IMR-90 (cell line): Measurements from ENCODE around the gene DIP2B. TPM values are rescaled to one million over a fixed set of nuclear protein-coding genes. Genes with fewer than 3 reads are reported as not detected.

Source experiments
- ATAC-seq: fragments of 200-7000 bp; cut with Tn5 transposase; 2 replicates; pipeline ENCODE4 v1.9.1; 2020; ENCODE audit warnings: low read depth, mild to moderate bottlenecking, moderate library complexity
- BruUV-seq: library from RNA; stranded (reverse); fragments of 400-500 nt; replicated peaks from 2 replicates; lab custom pipeline; 2021; lab: Mats Ljungman, UMichigan
- CTCF ChIA-PET: fragments of 300-600 bp; formaldehyde crosslinking; extraction: SDS; loops from one replicate; lab custom pipeline; 2021; ENCODE audit warnings: antibody characterized with exemption; lab: Yijun Ruan, JAX
- POLR2A ChIA-PET: fragments of 300-600 bp; sonication (Branson Sonifier 250); formaldehyde crosslinking; loops from one replicate; lab custom pipeline; 2022; ENCODE audit warnings: antibody characterized with exemption; ENCODE audit not compliant: unreplicated experiment; lab: Charles Lee
- DNase-seq: peaks from one replicate; pipeline ENCODE4 v3.0.0; 2013
- H2AFZ ChIP-seq: replicated peaks from 2 replicates; pipeline ENCODE3; 2013; ENCODE audit warnings: low read length, mild to moderate bottlenecking; ENCODE audit not compliant: poor library complexity
- H2AK5ac ChIP-seq: 2 replicates; pipeline ENCODE4 v1.6.1; 2013; ENCODE audit warnings: low read depth, low read length, inconsistent platforms
- H2AK9ac ChIP-seq: replicated peaks from 2 replicates; pipeline ENCODE3; 2013; ENCODE audit warnings: mild to moderate bottlenecking, low read depth, low read length, moderate library complexity; ENCODE audit not compliant: poor library complexity
- H2BK120ac ChIP-seq: 2 replicates; pipeline ENCODE4 v1.6.1; 2013; ENCODE audit warnings: low read depth, low read length, inconsistent platforms
- H2BK15ac ChIP-seq: 3 replicates; pipeline ENCODE4 v1.6.1; 2013; ENCODE audit warnings: low read depth, low read length, inconsistent platforms
- H2BK20ac ChIP-seq: 2 replicates; pipeline ENCODE4 v1.6.1; 2013; ENCODE audit warnings: low read depth, mild to moderate bottlenecking, inconsistent platforms, low read length, moderate library complexity
- H2BK5ac ChIP-seq: 2 replicates; pipeline ENCODE4 v1.6.1; 2013; ENCODE audit warnings: mild to moderate bottlenecking, low read depth, low read length, inconsistent platforms; ENCODE audit not compliant: poor library complexity, severe bottlenecking
- H3K14ac ChIP-seq: replicated peaks from 2 replicates; pipeline ENCODE4 v1.6.1; 2013; ENCODE audit warnings: low read depth, low read length, inconsistent platforms
- H3K18ac ChIP-seq: 2 replicates; pipeline ENCODE4 v1.6.1; 2013; ENCODE audit warnings: low read depth, low read length, control low read depth
- H3K23ac ChIP-seq: 2 replicates; pipeline ENCODE4 v1.6.1; 2013; ENCODE audit warnings: low read depth, low read length, inconsistent platforms
- H3K27ac ChIP-seq: 2 replicates; pipeline ENCODE4 v1.5.1; 2013; ENCODE audit warnings: mild to moderate bottlenecking, control low read depth, low read length; ENCODE audit not compliant: insufficient read depth
- H3K27me3 ChIP-seq: 2 replicates; pipeline ENCODE4 v1.6.1; 2013; ENCODE audit warnings: low read length; ENCODE audit not compliant: control insufficient read depth, insufficient read depth
- H3K36me3 ChIP-seq: 2 replicates; pipeline ENCODE4 v1.6.1; 2013; ENCODE audit warnings: low read length, mixed read lengths; ENCODE audit not compliant: control insufficient read depth, insufficient read depth
- H3K4ac ChIP-seq: 2 replicates; pipeline ENCODE4 v1.6.1; 2013; ENCODE audit warnings: low read depth, low read length, inconsistent platforms
- H3K4me1 ChIP-seq: 2 replicates; pipeline ENCODE4 v1.6.1; 2013; ENCODE audit warnings: low read length, mixed read lengths; ENCODE audit not compliant: control insufficient read depth, insufficient read depth
- H3K4me2 ChIP-seq: 2 replicates; pipeline ENCODE4 v1.6.1; 2013; ENCODE audit warnings: low read depth, mild to moderate bottlenecking, control low read depth, low read length, moderate library complexity
- H3K4me3 ChIP-seq: 2 replicates; pipeline ENCODE4 v1.5.1; 2013; ENCODE audit warnings: low read depth, mild to moderate bottlenecking, control low read depth, low read length, moderate library complexity; ENCODE audit not compliant: insufficient read depth
- H3K56ac ChIP-seq: 2 replicates; pipeline ENCODE4 v1.6.1; 2013; ENCODE audit warnings: low read length, inconsistent platforms; ENCODE audit not compliant: insufficient read depth; ENCODE audit errors: extremely low read depth
- H3K79me1 ChIP-seq, 2 experiments: 2 replicates each; pipeline ENCODE4 v1.6.1; 2013; ENCODE audit warnings: low read length in 2 of 2, inconsistent platforms in 1 of 2, low read depth in 1 of 2
- H3K9ac ChIP-seq: 2 replicates; pipeline ENCODE4 v1.6.1; 2013; ENCODE audit warnings: low read depth, low read length, control low read depth
- H3K9me1 ChIP-seq: 2 replicates; pipeline ENCODE4 v1.6.1; 2013; ENCODE audit warnings: low read length, inconsistent platforms; ENCODE audit not compliant: insufficient read depth
- H3K9me3 ChIP-seq: 2 replicates; pipeline ENCODE4 v1.6.1; 2013; ENCODE audit warnings: low read length; ENCODE audit not compliant: control insufficient read depth, insufficient read depth
- H4K20me1 ChIP-seq: 2 replicates; pipeline ENCODE4 v1.6.1; 2013; ENCODE audit warnings: low read length, inconsistent platforms; ENCODE audit not compliant: insufficient read depth
- H4K5ac ChIP-seq: 2 replicates; pipeline ENCODE4 v1.6.1; 2013; ENCODE audit warnings: mild to moderate bottlenecking, low read depth, low read length, control low read depth
- H4K8ac ChIP-seq, 2 experiments: 2 replicates each; pipeline ENCODE4 v1.6.1; 2013; ENCODE audit warnings: low read depth in 2 of 2, low read length in 2 of 2, control low read depth in 1 of 2, inconsistent platforms in 1 of 2
- H4K91ac ChIP-seq: 2 replicates; pipeline ENCODE4 v1.6.1; 2013; ENCODE audit warnings: low read depth, low read length, inconsistent platforms; ENCODE audit not compliant: insufficient read depth
- FOS ChIP-seq: fragments of 150-350 bp; IDR thresholded peaks from 2 replicates; pipeline ENCODE4 v1.6.1; 2016; ENCODE audit warnings: low read depth, low read length
- MAFK ChIP-seq: IDR thresholded peaks from 2 replicates; pipeline ENCODE4 v1.6.1; 2012; ENCODE audit warnings: low read depth, low read length, improper control_type of control experiment
- NFE2L2 ChIP-seq: fragments of 150-350 bp; IDR thresholded peaks from 2 replicates; pipeline ENCODE4 v1.6.1; 2016; ENCODE audit warnings: low read depth, mild to moderate bottlenecking, low read length
- POLR2A ChIP-seq: IDR thresholded peaks from 2 replicates; pipeline ENCODE4 v1.6.1; 2012; ENCODE audit warnings: mild to moderate bottlenecking, low read depth, low read length
- RAD21 ChIP-seq: IDR thresholded peaks from 2 replicates; pipeline ENCODE4 v1.6.1; 2012; ENCODE audit warnings: low read length, improper control_type of control experiment
- WGBS, 2 experiments: methylation state at CpG; one replicate each; pipeline versions ENCODE4 v1.1.5 to v1.1.7; 2013; ENCODE audit warnings: missing lambda C conversion rate in 2 of 2; ENCODE audit not compliant: insufficient read length in 1 of 2; ENCODE audit errors: extremely low coverage in 2 of 2; 5-methylcytosine and 5-hydroxymethylcytosine counted together
- dilution Hi-C: fragments of 300-500 bp; cut with HindIII; formaldehyde crosslinking; loops from one replicate; pipeline ENCODE4 v1.14.3; 2018; ENCODE audit warnings: low sequenced_read_pairs; ENCODE audit not compliant: unreplicated experiment
- in situ Hi-C: fragments of 300-500 bp; cut with MboI; formaldehyde crosslinking; loops from 3 replicates; pipeline ENCODE4 v1.14.3; 2019; ENCODE audit warnings: low sequenced_read_pairs, inconsistent platforms, mixed read lengths
- intact Hi-C: fragments of 100-400 bp; cut with micrococcal nuclease; formaldehyde crosslinking; loops from 2 replicates; pipeline ENCODE4 v1.10.0; 2022
- polyA plus RNA-seq, 3 experiments: library from polyadenylated mRNA; depleted of rRNA; stranded (reverse); fragments of >200 nt; gene quantifications; 2 replicates each; pipeline ENCODE4 v1.2.3, GENCODE V29; 2012; ENCODE audit warnings: low replicate concordance in 1 of 3
- total RNA-seq: library from RNA; depleted of rRNA; stranded (reverse); fragments of >200 nt; gene quantifications from 2 replicates; pipeline ENCODE4 v1.2.3, GENCODE V29; 2012
- TF ChIP-seq, protein P1 (sequence below): fragments of 150-350 bp; IDR thresholded peaks from 2 replicates; pipeline ENCODE4 v1.6.1; 2016; ENCODE audit warnings: low read depth, mild to moderate bottlenecking, low read length, moderate library complexity, borderline replicate concordance
- TF ChIP-seq, protein P2 (sequence below): conservative IDR thresholded peaks from 2 replicates; pipeline ENCODE4 v1.5.1; 2012; ENCODE audit warnings: mild to moderate bottlenecking, low read depth, low read length, improper control_type of control experiment
- TF ChIP-seq, protein P3 (sequence below): fragments of 150-350 bp; IDR thresholded peaks from 2 replicates; pipeline ENCODE4 v1.6.1; 2017; ENCODE audit warnings: mild to moderate bottlenecking, antibody characterized with exemption, low read length, low read depth

Gene DIP2B
- total and polyA plus RNA-seq, 2 of the 4 experiments (the other 2 are of a cell fraction): 7.7 to 12.9 TPM

DNA sequence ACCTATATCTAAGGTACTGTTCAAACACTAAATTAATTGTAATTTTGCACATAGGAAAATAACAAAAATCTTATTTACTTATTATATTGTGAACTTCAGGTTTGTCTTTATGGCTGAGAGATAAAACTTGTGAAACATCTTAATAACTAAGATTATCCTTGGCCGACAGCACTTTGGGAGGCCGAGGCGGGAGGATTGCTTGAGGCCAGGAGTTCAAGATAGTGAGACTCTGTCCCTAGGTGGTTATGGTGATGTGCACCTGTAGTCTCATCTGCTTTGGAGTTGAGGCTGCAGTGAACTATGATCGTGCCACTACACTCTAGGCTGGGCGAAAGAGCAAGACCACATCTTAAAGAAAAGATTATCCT is 22.6 kb downstream of the DIP2B start:
- Histone ChIP-seq H4K91ac (no peak overlapping the region), H3K4me3 (no peak overlapping the region), H3K9me3 (no peaks in the 10 kb centered on the region), H3K79me1 (peaks cover 40 to 71% of the 10 kb centered on the region in 2 experiments), H4K20me1 (peaks cover 14% of the 10 kb centered on the region), H3K9me1 (peaks cover 11% of the 10 kb centered on the region), H3K18ac (no peak overlapping the region), H3K56ac (no peak overlapping the region), H2BK120ac (no peak overlapping the region), H4K8ac (no peak overlapping the region), H3K27me3 (no peaks in the 10 kb centered on the region), H3K9ac (no peak overlapping the region), H2AK5ac (no peak overlapping the region), H2BK20ac (no peak overlapping the region), H4K5ac (no peak overlapping the region), H2BK15ac (no peak overlapping the region), H3K4me2 (no peak overlapping the region), H2BK5ac (no peak overlapping the region), H3K14ac (no peak overlapping the region), H3K27ac (no peak overlapping the region), H2AFZ (no peak overlapping the region), H3K4ac (no peak overlapping the region), H3K36me3 (no peaks in the 10 kb centered on the region), H3K4me1 (peaks cover 3% of the 10 kb centered on the region), H3K23ac (no peak overlapping the region), H2AK9ac (no peak overlapping the region)
- dilution Hi-C loops (no loop called here), intact Hi-C loops (no loop called here), in situ Hi-C loops (no loop called here)
- 100% methylated on average over 1 of the region's 5 CpGs; no CpG with 5 or more reads in 1 of the 2 experiments for WGBS, 2 experiments
- ChIA-PET POLR2A (no interaction called here), CTCF (no interaction called here)
- BruUV-seq: no TSS peak
- DNase-seq: no peak
- ATAC-seq: no peak
- no peak for TF ChIP-seq RAD21
- TF ChIP-seq NFE2L2: no peak
- TF ChIP-seq, protein P1, sequence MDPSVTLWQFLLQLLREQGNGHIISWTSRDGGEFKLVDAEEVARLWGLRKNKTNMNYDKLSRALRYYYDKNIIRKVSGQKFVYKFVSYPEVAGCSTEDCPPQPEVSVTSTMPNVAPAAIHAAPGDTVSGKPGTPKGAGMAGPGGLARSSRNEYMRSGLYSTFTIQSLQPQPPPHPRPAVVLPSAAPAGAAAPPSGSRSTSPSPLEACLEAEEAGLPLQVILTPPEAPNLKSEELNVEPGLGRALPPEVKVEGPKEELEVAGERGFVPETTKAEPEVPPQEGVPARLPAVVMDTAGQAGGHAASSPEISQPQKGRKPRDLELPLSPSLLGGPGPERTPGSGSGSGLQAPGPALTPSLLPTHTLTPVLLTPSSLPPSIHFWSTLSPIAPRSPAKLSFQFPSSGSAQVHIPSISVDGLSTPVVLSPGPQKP: no peak
- TF ChIP-seq, protein P2, sequence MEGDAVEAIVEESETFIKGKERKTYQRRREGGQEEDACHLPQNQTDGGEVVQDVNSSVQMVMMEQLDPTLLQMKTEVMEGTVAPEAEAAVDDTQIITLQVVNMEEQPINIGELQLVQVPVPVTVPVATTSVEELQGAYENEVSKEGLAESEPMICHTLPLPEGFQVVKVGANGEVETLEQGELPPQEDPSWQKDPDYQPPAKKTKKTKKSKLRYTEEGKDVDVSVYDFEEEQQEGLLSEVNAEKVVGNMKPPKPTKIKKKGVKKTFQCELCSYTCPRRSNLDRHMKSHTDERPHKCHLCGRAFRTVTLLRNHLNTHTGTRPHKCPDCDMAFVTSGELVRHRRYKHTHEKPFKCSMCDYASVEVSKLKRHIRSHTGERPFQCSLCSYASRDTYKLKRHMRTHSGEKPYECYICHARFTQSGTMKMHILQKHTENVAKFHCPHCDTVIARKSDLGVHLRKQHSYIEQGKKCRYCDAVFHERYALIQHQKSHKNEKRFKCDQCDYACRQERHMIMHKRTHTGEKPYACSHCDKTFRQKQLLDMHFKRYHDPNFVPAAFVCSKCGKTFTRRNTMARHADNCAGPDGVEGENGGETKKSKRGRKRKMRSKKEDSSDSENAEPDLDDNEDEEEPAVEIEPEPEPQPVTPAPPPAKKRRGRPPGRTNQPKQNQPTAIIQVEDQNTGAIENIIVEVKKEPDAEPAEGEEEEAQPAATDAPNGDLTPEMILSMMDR: no peak
- TF ChIP-seq POLR2A: no peak
- no peak for TF ChIP-seq MAFK
- TF ChIP-seq, protein P3, sequence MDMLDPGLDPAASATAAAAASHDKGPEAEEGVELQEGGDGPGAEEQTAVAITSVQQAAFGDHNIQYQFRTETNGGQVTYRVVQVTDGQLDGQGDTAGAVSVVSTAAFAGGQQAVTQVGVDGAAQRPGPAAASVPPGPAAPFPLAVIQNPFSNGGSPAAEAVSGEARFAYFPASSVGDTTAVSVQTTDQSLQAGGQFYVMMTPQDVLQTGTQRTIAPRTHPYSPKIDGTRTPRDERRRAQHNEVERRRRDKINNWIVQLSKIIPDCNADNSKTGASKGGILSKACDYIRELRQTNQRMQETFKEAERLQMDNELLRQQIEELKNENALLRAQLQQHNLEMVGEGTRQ: no peak
- TF ChIP-seq FOS: no peak
